Stimulated activated CD8-positive, alpha-beta memory T cell treated with anti-CD3 and anti-CD28 coated beads, Interleukin-15, amount 100 ng/mL, for 48 hours (primary cell): ENCODE measurements around the gene TTC23.
A peak's percentile ranks its signal among the peaks of the same experiment; 100 is the strongest.

Source experiments
- DNase-seq, 2 donors: peaks; one replicate each; pipeline ENCODE4 v3.0.0-alpha.2; 2020; ENCODE audit warnings: low read depth in 2 of 2

The TTC23 gene

GRCh38 chr15:99102332-99103235, 146.8 kb downstream of the TTC23 start:
- DNase-seq: no peak

GRCh38 chr15:99101501-99101900, 147.9 kb downstream of the TTC23 start:
- DNase-seq: no peak

GRCh38 chr15:99100245-99101173, 148.9 kb downstream of the TTC23 start:
- peak in 1 of 2 donors; percentile 31 for DNase-seq

- no peak for DNase-seq
Observed at GRCh38 chr15:99099661-99100060, 149.7 kb downstream of the TTC23 start.

GRCh38 chr15:99098991-99099390, 150.4 kb downstream of the TTC23 start:
- no peak for DNase-seq

- no peak for DNase-seq
Observed at GRCh38 chr15:99098426-99098825, 151.0 kb downstream of the TTC23 start.

GRCh38 chr15:99097441-99098410, 151.7 kb downstream of the TTC23 start:
- DNase-seq: no peak

GRCh38 chr15:99096894-99097426, 152.4 kb downstream of the TTC23 start:
- no peak for DNase-seq

GRCh38 chr15:99096173-99096893, 153.0 kb downstream of the TTC23 start:
- no peak for DNase-seq

- no peak for DNase-seq
Observed at GRCh38 chr15:99095626-99096025, 153.8 kb downstream of the TTC23 start.

- no peak for DNase-seq
Observed at GRCh38 chr15:99092554-99093172, 156.7 kb downstream of the TTC23 start.

GRCh38 chr15:99090938-99091337, 158.4 kb downstream of the TTC23 start:
- DNase-seq: no peak

- no peak for DNase-seq
Observed at GRCh38 chr15:99090011-99090699, 159.2 kb downstream of the TTC23 start.

GRCh38 chr15:99087405-99087943, 161.9 kb downstream of the TTC23 start:
- DNase-seq: no peak

- DNase-seq: no peak
Observed at GRCh38 chr15:99086327-99086667, 163.1 kb downstream of the TTC23 start.
